Measurements from ENCODE around the gene KRT73. TPM values are rescaled to one million over a fixed set of nuclear protein-coding genes. Genes with fewer than 3 reads are reported as not detected.

KRT73 gene
- total RNA-seq, 4 donors from 2014 or later, result not detected

DNA sequence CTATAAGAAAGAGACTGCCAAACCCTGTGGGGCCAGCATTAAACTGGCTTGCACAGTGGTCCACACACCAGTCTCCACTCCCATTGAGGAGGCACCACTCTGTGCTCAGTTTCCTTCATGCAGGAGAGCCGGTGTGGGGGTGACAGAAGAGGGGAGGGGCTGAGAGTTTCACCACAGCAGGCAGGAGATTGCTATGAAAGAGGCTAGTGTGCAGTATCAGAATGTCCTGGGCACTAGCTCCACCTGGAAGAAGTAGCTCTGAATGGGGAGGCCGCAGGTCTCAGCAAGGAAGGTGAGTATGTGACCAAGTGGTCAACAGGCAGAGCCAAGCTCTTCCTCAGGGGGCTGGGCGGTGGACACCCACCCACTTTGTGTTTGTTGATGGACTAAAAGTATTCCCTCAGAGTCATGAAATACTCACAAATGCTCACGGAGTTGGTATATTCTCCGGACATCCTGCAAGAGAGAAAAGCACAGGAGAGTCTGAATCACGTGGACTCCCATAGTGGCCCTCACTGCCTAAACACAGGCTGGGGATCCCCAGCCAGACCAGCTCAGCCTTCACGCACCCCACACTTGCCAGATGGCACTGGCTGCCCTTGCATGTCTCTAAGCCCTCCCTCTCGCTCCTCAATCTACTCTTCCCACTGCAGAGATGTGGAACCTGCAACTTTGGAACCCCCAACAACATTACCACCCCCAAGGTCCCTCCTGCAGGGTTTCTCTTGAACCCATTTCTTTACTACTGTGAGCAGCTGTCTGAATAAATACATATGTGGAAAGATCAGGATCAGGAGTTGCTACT is 9.3 kb downstream of the KRT73 start:
- Histone ChIP-seq H3K4me3 (no peak overlapping the region), H3K4me1 (no peaks in the 10 kb centered on the region), H3K27ac (no peak overlapping the region), H3K9me3 (no peaks in the 10 kb centered on the region), H3K36me3 (no peaks in the 10 kb centered on the region), H3K27me3 (peaks cover 27% of the 10 kb centered on the region)
- 50 to 83% methylated on average over 2 to 8 of the region's 8 CpGs for WGBS, 2 donors (ENCODE audit: low coverage in 1 of 2)
- TF ChIP-seq POLR2AphosphoS5 (IDR thresholded peaks at IDR 0.05), result no peak
- TF ChIP-seq CTCF (IDR thresholded peaks at IDR 0.05), result no peak
- TF ChIP-seq EP300 (IDR thresholded peaks at IDR 0.05; ENCODE audit: low read depth), result no peak
- TF ChIP-seq POLR2A (IDR thresholded peaks at IDR 0.05), result no peak
- DNase-seq, result no peak
- intact Hi-C loops (cut with DNase I; ENCODE audit: low total_unique reads), result no loop called here
- in situ Hi-C loops (cut with MboI; ENCODE audit: low pct_ligation_motif_present in 1 of 4, low pct_unique_long_range_greater_than_20kb in 1 of 4, low sequenced_read_pairs in 3 of 4), result no loop called here

DNA sequence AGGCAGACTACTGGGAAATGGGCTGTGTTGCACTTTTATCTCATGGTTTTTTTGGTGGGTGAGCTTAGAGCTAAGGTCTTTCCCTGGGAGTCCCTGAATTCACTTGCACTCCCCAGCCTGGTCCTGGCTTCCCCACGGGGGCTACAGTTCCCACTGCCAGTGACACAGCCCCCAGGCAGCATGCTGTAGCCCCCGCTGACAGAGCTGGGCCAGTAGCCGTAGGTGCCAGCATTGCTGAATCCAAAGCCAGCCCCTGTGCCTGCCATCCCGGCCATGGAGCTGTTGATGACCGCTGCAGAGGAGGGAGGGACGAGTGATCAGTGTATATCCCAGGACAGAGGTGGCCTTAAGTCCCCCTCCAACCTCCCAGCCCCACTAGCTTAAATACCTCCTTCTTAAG is 10.2 kb downstream of the KRT73 start:
- DNase-seq, result no peak
- 77% methylated on average over 6 of the region's 6 CpGs; no CpG with 5 or more reads in 1 of the 2 donors for WGBS, 2 donors (ENCODE audit: low coverage in 1 of 2)

DNA sequence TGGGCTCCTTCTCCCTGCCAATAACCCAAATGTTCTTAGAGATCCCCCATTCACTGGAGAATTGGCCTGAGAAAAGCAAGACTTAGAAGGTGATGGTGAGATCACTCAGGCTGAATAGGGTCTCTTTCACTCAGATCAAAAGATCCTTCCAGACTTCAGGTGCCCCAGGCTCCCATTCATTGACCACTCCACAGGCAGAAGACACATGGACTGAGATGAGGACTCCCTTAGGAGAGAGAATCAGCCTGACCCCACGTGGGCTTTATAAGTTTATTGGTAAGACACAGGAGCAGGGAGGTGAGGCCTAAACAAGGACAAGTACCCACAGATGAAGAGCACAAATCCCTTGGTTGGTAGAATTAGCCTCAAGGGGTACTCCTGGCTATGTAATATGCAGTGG is 11.0 kb downstream of the KRT73 start:
- in situ Hi-C loops (cut with MboI; ENCODE audit: low pct_ligation_motif_present in 1 of 4, low pct_unique_long_range_greater_than_20kb in 1 of 4, low sequenced_read_pairs in 3 of 4) (no loop called here), intact Hi-C loops (cut with DNase I; ENCODE audit: low total_unique reads) (no loop called here)
- Histone ChIP-seq H3K4me3 (no peak overlapping the region), H3K27ac (no peak overlapping the region), H3K36me3 (no peaks in the 10 kb centered on the region), H3K27me3 (peaks cover 36% of the 10 kb centered on the region), H3K9me3 (no peaks in the 10 kb centered on the region), H3K4me1 (no peaks in the 10 kb centered on the region)
- TF ChIP-seq POLR2A (IDR thresholded peaks at IDR 0.05), result no peak
- TF ChIP-seq CTCF (IDR thresholded peaks at IDR 0.05), result no peak
- TF ChIP-seq POLR2AphosphoS5 (IDR thresholded peaks at IDR 0.05), result no peak
- no peak for TF ChIP-seq EP300 (IDR thresholded peaks at IDR 0.05; ENCODE audit: low read depth)
- no peak for DNase-seq
- WGBS, 2 donors (ENCODE audit: low coverage in 1 of 2), result 40% methylated on average over 1 of the region's 1 CpG; no CpG with 5 or more reads in 1 of the 2 donors

More for the DNA sequence above, 10.2 kb downstream of the KRT73 start:
- TF ChIP-seq CTCF (IDR thresholded peaks at IDR 0.05), result no peak
- TF ChIP-seq POLR2A (IDR thresholded peaks at IDR 0.05), result no peak
- TF ChIP-seq EP300 (IDR thresholded peaks at IDR 0.05; ENCODE audit: low read depth), result no peak
- TF ChIP-seq POLR2AphosphoS5 (IDR thresholded peaks at IDR 0.05), result no peak
- Histone ChIP-seq H3K4me3 (no peak overlapping the region), H3K27ac (no peak overlapping the region), H3K27me3 (peaks cover 34% of the 10 kb centered on the region), H3K9me3 (no peaks in the 10 kb centered on the region), H3K4me1 (no peaks in the 10 kb centered on the region), H3K36me3 (no peaks in the 10 kb centered on the region)
- in situ Hi-C loops (cut with MboI; ENCODE audit: low pct_ligation_motif_present in 1 of 4, low pct_unique_long_range_greater_than_20kb in 1 of 4, low sequenced_read_pairs in 3 of 4) (no loop called here), intact Hi-C loops (cut with DNase I; ENCODE audit: low total_unique reads) (no loop called here)

DNA sequence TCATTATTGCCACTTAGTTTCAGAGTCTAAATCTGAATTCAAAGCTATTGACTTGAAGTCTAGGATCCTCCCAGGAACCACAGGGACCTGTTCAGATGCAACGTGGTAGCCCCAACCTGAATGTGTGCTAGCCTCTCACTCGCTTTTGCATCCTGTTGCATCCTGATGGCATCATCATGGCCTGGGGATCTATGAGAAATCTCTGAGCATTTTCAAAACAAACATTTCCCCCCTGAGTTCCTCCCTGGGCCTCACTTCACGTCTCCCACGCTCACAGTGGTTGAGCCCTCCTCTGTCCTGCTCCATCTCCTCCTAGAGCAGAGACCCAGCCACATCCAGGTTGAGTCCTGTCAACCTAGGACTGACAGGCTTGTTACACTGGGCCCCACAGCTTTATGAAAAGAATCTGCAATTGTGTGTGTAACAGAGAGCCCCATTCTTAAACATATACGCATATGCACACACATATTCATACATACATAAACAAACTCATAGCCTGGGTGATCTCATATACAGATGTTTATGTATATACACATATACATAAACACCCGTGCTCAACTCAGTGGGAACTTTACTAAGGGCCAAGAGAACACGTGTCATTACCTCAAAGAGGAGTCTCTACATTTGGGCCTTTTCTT is 11.7 kb downstream of the KRT73 start:
- in situ Hi-C loops (cut with MboI; ENCODE audit: low pct_ligation_motif_present in 1 of 4, low pct_unique_long_range_greater_than_20kb in 1 of 4, low sequenced_read_pairs in 3 of 4), result no loop called here
- intact Hi-C loops (cut with DNase I; ENCODE audit: low total_unique reads), result no loop called here
- H3K9me3 ChIP-seq, result no peaks in the 10 kb centered on the region
- no peak for DNase-seq
- no peak for TF ChIP-seq POLR2AphosphoS5 (IDR thresholded peaks at IDR 0.05)
- no peak for TF ChIP-seq EP300 (IDR thresholded peaks at IDR 0.05; ENCODE audit: low read depth)
- no peak for TF ChIP-seq POLR2A (IDR thresholded peaks at IDR 0.05)
- no peak for TF ChIP-seq CTCF (IDR thresholded peaks at IDR 0.05)
- no peak overlapping the region for H3K27ac ChIP-seq
- no peaks in the 10 kb centered on the region for H3K36me3 ChIP-seq
- peaks cover 41% of the 10 kb centered on the region for H3K27me3 ChIP-seq
- WGBS, 2 donors (ENCODE audit: low coverage in 1 of 2), result 60 to 78% methylated on average over 1 to 7 of the region's 7 CpGs
- H3K4me3 ChIP-seq, result no peak overlapping the region
- no peaks in the 10 kb centered on the region for H3K4me1 ChIP-seq

All from transverse colon (tissue), 4 donors.